GM08714 (cell line): ENCODE results near the gene DOCK3.
"Not testable (repeated sequence)": the region's sequence is repeated elsewhere in the genome, so short reads cannot be mapped to it uniquely, and the experiment has no call there.

ENCODE experiments used
- H3K4me3 ChIP-seq: fragments of 200-500 bp; sonication (Bioruptor generic); 2 replicates; pipeline ENCODE4 v1.5.1; 2014; ENCODE audit warnings: mild to moderate bottlenecking, low read length, inconsistent platforms
- ZNF274 ChIP-seq: IDR thresholded peaks from 2 replicates; pipeline ENCODE4 v1.6.1; 2012; ENCODE audit warnings: mild to moderate bottlenecking, low read depth, low read length

The DOCK3 gene

GRCh38 chr3:50885070-50885850, 210.5 kb downstream of the DOCK3 start:
- TF ChIP-seq ZNF274, result no peak
- H3K4me3 ChIP-seq, result no peak overlapping the region

GRCh38 chr3:50890688-50891344, 216.1 kb downstream of the DOCK3 start:
- no peak for TF ChIP-seq ZNF274
- no peak overlapping the region for H3K4me3 ChIP-seq

DNA sequence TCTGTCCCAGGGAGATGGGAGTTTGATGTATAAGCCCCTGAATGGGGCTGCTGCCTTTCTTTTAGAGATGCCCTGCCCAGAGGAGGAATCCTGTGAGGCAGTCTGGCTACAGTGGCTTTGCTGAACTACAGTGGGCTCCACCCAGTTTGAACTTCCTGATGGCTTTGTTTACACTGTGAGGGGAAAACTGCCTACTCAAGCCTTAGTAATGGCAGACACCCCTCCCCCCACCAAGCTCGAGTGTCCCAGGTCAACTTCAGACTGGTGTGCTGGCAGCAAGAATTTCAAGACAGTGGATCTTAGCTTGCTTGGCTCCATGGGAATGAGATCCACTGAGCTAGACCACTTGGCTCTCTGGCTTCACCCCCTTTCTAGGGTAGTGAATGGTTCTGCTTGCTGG, 226.4 kb downstream of the DOCK3 start:
- H3K4me3 ChIP-seq, result not testable (repeated sequence)

DNA sequence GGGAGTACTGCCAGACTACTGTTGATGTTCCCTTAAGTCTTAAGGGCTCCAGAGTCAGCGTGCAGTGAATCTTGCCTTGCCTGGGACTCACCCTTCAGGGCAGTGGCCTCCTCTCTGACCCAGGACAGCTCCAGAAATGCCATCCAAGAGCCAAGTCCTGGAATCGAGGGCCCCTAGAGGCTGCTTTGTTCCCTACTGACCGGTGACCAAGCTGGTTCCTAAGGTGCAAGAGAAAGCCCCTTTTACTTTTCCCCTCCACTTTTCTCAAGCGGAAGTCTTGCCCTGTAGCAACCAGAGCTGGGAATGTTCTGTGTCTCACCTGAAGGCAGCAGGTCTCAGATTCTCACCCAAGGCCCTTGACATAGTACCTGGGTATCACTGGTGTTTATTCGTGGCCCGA, 238.0 kb downstream of the DOCK3 start:
- no peak for TF ChIP-seq ZNF274
- H3K4me3 ChIP-seq, result no peak overlapping the region

DNA sequence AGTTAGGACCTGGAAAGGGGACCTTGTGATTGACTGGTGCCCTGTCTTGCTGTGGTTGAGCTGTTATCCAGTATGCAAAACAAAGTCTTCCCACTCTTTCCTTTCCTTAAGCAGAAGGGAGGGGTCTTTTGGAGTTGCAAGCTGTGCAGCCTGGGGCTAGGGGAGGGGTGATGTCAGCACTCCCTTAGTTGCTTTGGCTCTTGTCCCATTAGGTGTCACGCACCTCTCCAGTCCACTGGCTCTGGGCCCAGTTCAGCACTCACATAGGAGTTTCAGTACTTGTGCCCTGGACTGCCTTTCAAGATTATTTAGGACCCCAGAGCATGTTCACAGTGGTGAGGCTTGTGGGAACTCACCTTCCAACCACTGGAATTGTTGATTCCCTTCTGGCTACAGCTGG, 238.5 kb downstream of the DOCK3 start:
- no peak for TF ChIP-seq ZNF274
- no peak overlapping the region for H3K4me3 ChIP-seq

- H3K4me3 ChIP-seq, result not testable (repeated sequence)
Measured at GRCh38 chr3:50922071-50922470, 247.3 kb downstream of the DOCK3 start.

DNA sequence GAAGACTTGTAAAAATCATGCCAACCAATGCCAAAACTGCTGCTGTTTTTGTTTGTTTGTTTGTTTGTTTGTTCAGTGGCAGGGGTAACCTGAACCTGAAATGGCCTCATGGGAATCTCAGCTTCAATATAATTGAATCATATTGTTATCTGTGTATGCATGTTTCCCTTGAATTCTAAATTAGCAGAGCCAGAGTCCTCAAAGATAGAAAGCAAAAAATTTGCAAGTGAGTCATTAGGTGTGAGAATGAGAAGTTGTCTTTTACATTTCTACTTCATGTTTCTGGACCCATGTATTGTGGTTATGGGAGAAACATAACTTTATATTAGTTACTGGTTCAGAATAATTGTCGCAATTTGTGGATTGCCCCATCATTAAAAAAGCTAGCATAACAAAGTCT, 249.2 kb downstream of the DOCK3 start:
- TF ChIP-seq ZNF274, result no peak
- no peak overlapping the region for H3K4me3 ChIP-seq

- no peak overlapping the region for H3K4me3 ChIP-seq
Measured at GRCh38 chr3:50924638-50925037, 249.9 kb downstream of the DOCK3 start.

DNA sequence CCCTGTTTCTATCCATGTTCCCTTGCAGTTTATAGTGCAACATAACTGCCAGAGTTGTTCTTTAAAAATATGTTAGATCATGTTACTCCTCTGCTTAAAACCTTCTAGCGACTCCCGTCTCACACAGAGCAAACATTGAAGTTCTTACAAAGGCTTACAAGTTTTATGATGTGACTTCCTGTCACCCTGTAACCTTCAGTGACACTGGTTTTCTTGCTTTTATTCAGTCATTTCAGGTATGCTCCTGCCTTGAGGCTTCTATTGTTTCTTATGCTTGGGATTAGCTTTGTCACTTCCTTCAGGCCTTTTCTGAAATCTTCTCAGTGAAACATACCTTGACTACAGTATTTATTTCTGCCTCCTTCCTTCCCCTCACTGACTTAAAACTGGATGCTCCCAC, 252.1 kb downstream of the DOCK3 start:
- no peak for TF ChIP-seq ZNF274
- no peak overlapping the region for H3K4me3 ChIP-seq

More at GRCh38 chr3:50924638-50925037, 249.9 kb downstream of the DOCK3 start:
- no peak for TF ChIP-seq ZNF274

- H3K4me3 ChIP-seq, result no peak overlapping the region
- no peak for TF ChIP-seq ZNF274
Measured at GRCh38 chr3:50930371-50931208, 255.9 kb downstream of the DOCK3 start.

GRCh38 chr3:50932918-50933317, 258.2 kb downstream of the DOCK3 start:
- H3K4me3 ChIP-seq, result not testable (repeated sequence)

- no peak overlapping the region for H3K4me3 ChIP-seq
- no peak for TF ChIP-seq ZNF274
Measured at GRCh38 chr3:50936389-50936788, 261.7 kb downstream of the DOCK3 start.

GRCh38 chr3:50947419-50947818, 272.7 kb downstream of the DOCK3 start:
- no peak overlapping the region for H3K4me3 ChIP-seq
- TF ChIP-seq ZNF274, result no peak

DNA sequence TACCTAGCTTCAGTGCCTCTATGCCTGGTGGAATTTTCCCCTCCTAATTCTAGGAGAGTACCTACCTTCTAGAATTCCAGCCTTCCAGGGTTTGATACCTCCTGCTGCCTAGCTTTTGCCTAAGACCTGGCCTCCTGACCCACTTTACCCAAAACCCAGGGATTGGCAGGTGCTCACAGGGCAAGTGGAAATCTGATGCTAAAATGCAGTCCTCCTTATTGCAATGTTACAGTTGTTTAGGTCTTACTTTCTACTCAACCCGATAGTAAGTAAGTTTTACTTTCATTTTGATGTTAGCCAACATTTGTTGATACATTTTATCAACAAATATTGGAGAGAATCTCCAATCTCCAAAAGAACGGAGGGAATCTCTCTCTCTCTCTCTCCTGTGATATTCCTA, 275.9 kb downstream of the DOCK3 start:
- H3K4me3 ChIP-seq, result peak overlapping the region; percentile 62; the same call in 1 of the 2 replicates
- TF ChIP-seq ZNF274, result no peak

- TF ChIP-seq ZNF274, result no peak
- H3K4me3 ChIP-seq, result no peak overlapping the region
Measured at GRCh38 chr3:50953825-50954414, 279.2 kb downstream of the DOCK3 start.
